ENCODE results near the gene RUFY1.
"Not testable (repeated sequence)": the region's sequence is repeated elsewhere in the genome, so short reads cannot be mapped to it uniquely, and the experiment has no call there.

The RUFY1 gene

GRCh38 chr5:179550511-179551342 lies at the start of gene RUFY1:
Gene RUFY1 (plus strand): TSS chr5:179550554. CDS start chr5:179550570, 16 bp downstream.
- peak within 1 kb of the TSS; percentile 86 for H3K4me3 ChIP-seq (ENCODE audit: low read depth, low read length)
- no peak for TF ChIP-seq CTCF (IDR thresholded peaks at IDR 0.05; ENCODE audit: insufficient read depth, low read depth, low read length, missing control alignments)
- DNase-seq (ENCODE audit: low read depth): peak; percentile 86

- H3K4me3 ChIP-seq (ENCODE audit: low read depth, low read length); DNase-seq (ENCODE audit: low read depth): not testable (repeated sequence)
Measured at GRCh38 chr5:179501997-179502396, 48.4 kb upstream of the RUFY1 start.

- H3K4me3 ChIP-seq (ENCODE audit: low read depth, low read length); DNase-seq (ENCODE audit: low read depth): not testable (repeated sequence)
Measured at GRCh38 chr5:179502420-179502819, 47.9 kb upstream of the RUFY1 start.

GRCh38 chr5:179504191-179504590 lies 46.2 kb upstream of the RUFY1 start:
- TF ChIP-seq CTCF (IDR thresholded peaks at IDR 0.05; ENCODE audit: insufficient read depth, low read depth, low read length, missing control alignments): no peak
- DNase-seq (ENCODE audit: low read depth): no peak
- H3K4me3 ChIP-seq (ENCODE audit: low read depth, low read length): no peak overlapping the region

- TF ChIP-seq CTCF (IDR thresholded peaks at IDR 0.05; ENCODE audit: insufficient read depth, low read depth, low read length, missing control alignments): no peak
- DNase-seq (ENCODE audit: low read depth): no peak
- no peak overlapping the region for H3K4me3 ChIP-seq (ENCODE audit: low read depth, low read length)
Measured at GRCh38 chr5:179504600-179505396, 45.6 kb upstream of the RUFY1 start.

- TF ChIP-seq CTCF (IDR thresholded peaks at IDR 0.05; ENCODE audit: insufficient read depth, low read depth, low read length, missing control alignments): no peak
- DNase-seq (ENCODE audit: low read depth): no peak
- H3K4me3 ChIP-seq (ENCODE audit: low read depth, low read length): no peak overlapping the region
Measured at GRCh38 chr5:179505636-179506261, 44.6 kb upstream of the RUFY1 start.

GRCh38 chr5:179509239-179509638 lies 41.1 kb upstream of the RUFY1 start:
- TF ChIP-seq CTCF (IDR thresholded peaks at IDR 0.05; ENCODE audit: insufficient read depth, low read depth, low read length, missing control alignments): no peak
- DNase-seq (ENCODE audit: low read depth): no peak
- no peak overlapping the region for H3K4me3 ChIP-seq (ENCODE audit: low read depth, low read length)

All from GM12865 (cell line).